ENCODE data around the gene MALRD1. TPM values are rescaled to one million over a fixed set of nuclear protein-coding genes. Genes with fewer than 3 reads are reported as not detected.
A peak's percentile ranks its signal among the peaks of the same experiment; 100 is the strongest.
"Not testable (repeated sequence)": the region's sequence is repeated elsewhere in the genome, so short reads cannot be mapped to it uniquely, and the experiment has no call there.

The MALRD1 gene
- total RNA-seq, 1 donor from 2014 or later = 0.45 TPM

DNA sequence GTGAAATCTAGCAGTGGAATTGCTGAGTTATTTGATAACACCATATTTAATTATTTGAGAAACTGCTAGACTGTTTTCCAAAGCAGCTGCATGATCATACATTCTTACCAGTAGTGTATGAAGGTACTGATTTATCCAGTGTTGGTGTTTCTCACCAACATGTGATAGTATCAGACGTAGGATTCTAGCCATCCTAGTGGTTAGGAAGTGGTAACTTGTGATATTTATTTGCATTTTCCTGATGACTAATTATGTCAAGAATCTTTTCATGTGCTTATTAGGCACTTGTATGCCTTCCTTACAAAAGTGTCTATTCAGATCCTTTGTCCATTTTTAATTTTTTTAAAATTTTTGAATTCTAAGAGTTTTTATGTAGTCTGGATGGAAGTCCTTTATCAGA is 713.4 kb downstream of the MALRD1 start:
- H3K4me2 ChIP-seq (ENCODE audit: low read length) = no peak overlapping the region
- H3K4me1 Mint-ChIP-seq (ENCODE audit: low read depth, unreplicated experiment) = peaks cover 2% of the 10 kb centered on the region
- H3K4me3 ChIP-seq (ENCODE audit: insufficient read depth, low read depth, low read length) = no peak overlapping the region
- H3K4me3 Mint-ChIP-seq (ENCODE audit: unreplicated experiment) = no peak overlapping the region
- no peaks in the 10 kb centered on the region for H3K79me2 ChIP-seq (ENCODE audit: insufficient read depth, low read length)
- no peaks in the 10 kb centered on the region for H3K9me3 Mint-ChIP-seq (ENCODE audit: unreplicated experiment)
- no peaks in the 10 kb centered on the region for H3K27me3 Mint-ChIP-seq (ENCODE audit: low read depth, unreplicated experiment)
- H4K20me1 ChIP-seq (ENCODE audit: insufficient read depth, low read length) = no peaks in the 10 kb centered on the region
- H3K36me3 ChIP-seq (ENCODE audit: insufficient read depth, low read length) = no peaks in the 10 kb centered on the region
- no peak overlapping the region for H3K9ac ChIP-seq (ENCODE audit: low read length)
- DNase-seq (ENCODE audit: low read depth) (peak; percentile 55), FAIRE-seq (no peak)
- H3K27ac ChIP-seq (ENCODE audit: low read depth, low read length) = no peak overlapping the region
- no peak overlapping the region for H2AFZ ChIP-seq (ENCODE audit: low read depth, low read length)
- no peaks in the 10 kb centered on the region for H3K27me3 ChIP-seq (ENCODE audit: insufficient read depth, low read length)
- no peaks in the 10 kb centered on the region for H3K4me1 ChIP-seq (ENCODE audit: insufficient read depth, low read length)
- no peaks in the 10 kb centered on the region for H3K9me3 ChIP-seq (ENCODE audit: insufficient read depth, low read depth, low read length)
- H3K27ac Mint-ChIP-seq (ENCODE audit: unreplicated experiment) = no peak overlapping the region
- TF ChIP-seq, protein P1, sequence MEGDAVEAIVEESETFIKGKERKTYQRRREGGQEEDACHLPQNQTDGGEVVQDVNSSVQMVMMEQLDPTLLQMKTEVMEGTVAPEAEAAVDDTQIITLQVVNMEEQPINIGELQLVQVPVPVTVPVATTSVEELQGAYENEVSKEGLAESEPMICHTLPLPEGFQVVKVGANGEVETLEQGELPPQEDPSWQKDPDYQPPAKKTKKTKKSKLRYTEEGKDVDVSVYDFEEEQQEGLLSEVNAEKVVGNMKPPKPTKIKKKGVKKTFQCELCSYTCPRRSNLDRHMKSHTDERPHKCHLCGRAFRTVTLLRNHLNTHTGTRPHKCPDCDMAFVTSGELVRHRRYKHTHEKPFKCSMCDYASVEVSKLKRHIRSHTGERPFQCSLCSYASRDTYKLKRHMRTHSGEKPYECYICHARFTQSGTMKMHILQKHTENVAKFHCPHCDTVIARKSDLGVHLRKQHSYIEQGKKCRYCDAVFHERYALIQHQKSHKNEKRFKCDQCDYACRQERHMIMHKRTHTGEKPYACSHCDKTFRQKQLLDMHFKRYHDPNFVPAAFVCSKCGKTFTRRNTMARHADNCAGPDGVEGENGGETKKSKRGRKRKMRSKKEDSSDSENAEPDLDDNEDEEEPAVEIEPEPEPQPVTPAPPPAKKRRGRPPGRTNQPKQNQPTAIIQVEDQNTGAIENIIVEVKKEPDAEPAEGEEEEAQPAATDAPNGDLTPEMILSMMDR (IDR thresholded peaks at IDR 0.05; ENCODE audit: insufficient read depth, low read depth, low read length) = no peak
- TF ChIP-seq EZH2 (IDR thresholded peaks at IDR 0.05; ENCODE audit: insufficient read depth, low read length) = no peak
- no peaks in the 10 kb centered on the region for H3K36me3 Mint-ChIP-seq (ENCODE audit: low read depth, unreplicated experiment)

DNA sequence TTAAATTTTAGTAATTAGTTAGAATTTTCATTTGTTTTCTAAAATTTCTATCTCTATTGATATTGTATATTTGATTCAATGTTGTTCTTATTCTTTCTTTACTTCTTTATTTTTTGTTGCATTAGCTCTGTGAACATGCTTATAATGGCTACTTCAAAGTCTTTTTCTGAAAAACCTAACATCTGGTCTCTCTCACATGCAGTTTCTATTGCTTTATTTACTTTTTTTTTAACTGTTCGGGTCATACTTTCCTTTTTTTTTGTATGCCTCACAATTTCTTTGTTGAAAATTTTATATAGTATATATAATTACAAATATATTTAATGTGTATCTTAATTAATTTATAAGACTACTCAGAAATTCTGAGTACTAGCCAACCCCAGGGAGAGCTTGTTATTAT is 715.5 kb downstream of the MALRD1 start:
- Mint-ChIP-seq H3K4me1 (ENCODE audit: low read depth, unreplicated experiment) (peaks cover 4% of the 10 kb centered on the region), H3K27ac (ENCODE audit: unreplicated experiment) (no peak overlapping the region), H3K36me3 (ENCODE audit: low read depth, unreplicated experiment) (no peaks in the 10 kb centered on the region), H3K9me3 (ENCODE audit: unreplicated experiment) (no peaks in the 10 kb centered on the region), H3K27me3 (ENCODE audit: low read depth, unreplicated experiment) (no peaks in the 10 kb centered on the region), H3K4me3 (ENCODE audit: unreplicated experiment) (no peak overlapping the region)
- Histone ChIP-seq H3K9me3 (ENCODE audit: insufficient read depth, low read depth, low read length) (no peaks in the 10 kb centered on the region), H4K20me1 (ENCODE audit: insufficient read depth, low read length) (no peaks in the 10 kb centered on the region), H3K27me3 (ENCODE audit: insufficient read depth, low read length) (no peaks in the 10 kb centered on the region), H3K4me2 (ENCODE audit: low read length) (no peak overlapping the region), H3K27ac (ENCODE audit: low read depth, low read length) (no peak overlapping the region), H3K79me2 (ENCODE audit: insufficient read depth, low read length) (no peaks in the 10 kb centered on the region), H3K4me3 (ENCODE audit: insufficient read depth, low read depth, low read length) (no peak overlapping the region), H2AFZ (ENCODE audit: low read depth, low read length) (no peak overlapping the region), H3K4me1 (ENCODE audit: insufficient read depth, low read length) (no peaks in the 10 kb centered on the region), H3K9ac (ENCODE audit: low read length) (no peak overlapping the region), H3K36me3 (ENCODE audit: insufficient read depth, low read length) (no peaks in the 10 kb centered on the region)
- DNase-seq (ENCODE audit: low read depth) = no peak
- no peak for FAIRE-seq
- no peak for TF ChIP-seq EZH2 (IDR thresholded peaks at IDR 0.05; ENCODE audit: insufficient read depth, low read length)
- TF ChIP-seq, protein P1 (IDR thresholded peaks at IDR 0.05; ENCODE audit: insufficient read depth, low read depth, low read length) = no peak

DNA sequence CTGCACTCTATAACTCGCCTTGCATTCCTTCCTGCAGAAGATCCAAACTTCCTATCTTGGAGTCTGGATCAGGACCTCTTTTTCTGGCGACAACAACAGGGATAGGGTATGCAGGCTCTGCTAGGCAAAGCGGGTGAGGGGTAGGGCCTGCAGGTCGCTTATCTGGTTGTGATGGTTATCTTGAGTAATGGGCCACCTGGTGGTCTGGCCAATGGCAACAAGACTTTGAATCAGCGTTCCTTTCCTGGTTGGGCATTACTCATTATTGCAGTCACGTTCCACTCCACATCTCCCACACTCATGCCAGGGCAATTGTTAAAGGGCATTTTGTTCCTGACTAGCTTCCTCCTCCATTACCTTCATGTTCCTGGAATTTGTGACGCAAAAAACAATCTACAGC is 719.3 kb downstream of the MALRD1 start:
- no peaks in the 10 kb centered on the region for H3K27me3 Mint-ChIP-seq (ENCODE audit: low read depth, unreplicated experiment)
- H3K4me2 ChIP-seq (ENCODE audit: low read length) = no peak overlapping the region
- FAIRE-seq (no peak), DNase-seq (ENCODE audit: low read depth) (no peak)
- no peaks in the 10 kb centered on the region for H3K4me1 ChIP-seq (ENCODE audit: insufficient read depth, low read length)
- no peak overlapping the region for H3K4me3 Mint-ChIP-seq (ENCODE audit: unreplicated experiment)
- H4K20me1 ChIP-seq (ENCODE audit: insufficient read depth, low read length) = no peaks in the 10 kb centered on the region
- no peak overlapping the region for H3K27ac ChIP-seq (ENCODE audit: low read depth, low read length)
- H2AFZ ChIP-seq (ENCODE audit: low read depth, low read length) = no peak overlapping the region
- H3K4me1 Mint-ChIP-seq (ENCODE audit: low read depth, unreplicated experiment) = peaks cover 6% of the 10 kb centered on the region
- no peaks in the 10 kb centered on the region for H3K9me3 ChIP-seq (ENCODE audit: insufficient read depth, low read depth, low read length)
- H3K4me3 ChIP-seq (ENCODE audit: insufficient read depth, low read depth, low read length) = no peak overlapping the region
- no peaks in the 10 kb centered on the region for H3K36me3 Mint-ChIP-seq (ENCODE audit: low read depth, unreplicated experiment)
- H3K79me2 ChIP-seq (ENCODE audit: insufficient read depth, low read length) = no peaks in the 10 kb centered on the region
- TF ChIP-seq EZH2 (IDR thresholded peaks at IDR 0.05; ENCODE audit: insufficient read depth, low read length) = no peak
- TF ChIP-seq, protein P1 (IDR thresholded peaks at IDR 0.05; ENCODE audit: insufficient read depth, low read depth, low read length) = no peak
- H3K36me3 ChIP-seq (ENCODE audit: insufficient read depth, low read length) = no peaks in the 10 kb centered on the region
- no peak overlapping the region for H3K27ac Mint-ChIP-seq (ENCODE audit: unreplicated experiment)
- no peaks in the 10 kb centered on the region for H3K27me3 ChIP-seq (ENCODE audit: insufficient read depth, low read length)
- no peak overlapping the region for H3K9ac ChIP-seq (ENCODE audit: low read length)
- no peaks in the 10 kb centered on the region for H3K9me3 Mint-ChIP-seq (ENCODE audit: unreplicated experiment)

DNA sequence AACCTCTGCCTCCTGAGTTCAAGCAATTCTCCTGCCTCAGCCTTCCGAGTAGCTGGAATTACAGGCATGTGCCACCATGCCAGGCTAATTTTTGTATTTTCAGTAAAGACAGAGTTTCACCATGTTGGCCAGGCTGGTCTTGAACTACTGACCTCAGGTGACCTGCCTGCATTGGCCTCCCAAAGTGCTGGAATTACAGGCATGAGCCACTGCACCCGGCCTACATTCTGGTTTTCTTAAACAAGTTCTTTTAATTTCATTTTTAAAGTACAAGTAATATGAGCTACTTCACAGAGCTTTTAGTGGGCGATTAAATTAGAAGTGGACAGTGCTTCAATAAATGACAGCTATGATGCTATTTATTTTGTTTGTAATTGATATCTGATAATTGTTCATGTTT is 721.2 kb downstream of the MALRD1 start:
- H3K36me3 Mint-ChIP-seq (ENCODE audit: low read depth, unreplicated experiment); H3K27me3 Mint-ChIP-seq (ENCODE audit: low read depth, unreplicated experiment): not testable (repeated sequence)

More for the DNA sequence above, 721.2 kb downstream of the MALRD1 start:
- H3K4me1 Mint-ChIP-seq (ENCODE audit: low read depth, unreplicated experiment); DNase-seq (ENCODE audit: low read depth); H4K20me1 ChIP-seq (ENCODE audit: insufficient read depth, low read length); H3K27me3 ChIP-seq (ENCODE audit: insufficient read depth, low read length); H3K9me3 Mint-ChIP-seq (ENCODE audit: unreplicated experiment); H3K27ac ChIP-seq (ENCODE audit: low read depth, low read length); H3K9ac ChIP-seq (ENCODE audit: low read length); H3K4me3 ChIP-seq (ENCODE audit: insufficient read depth, low read depth, low read length); H3K4me2 ChIP-seq (ENCODE audit: low read length); H2AFZ ChIP-seq (ENCODE audit: low read depth, low read length); H3K4me3 Mint-ChIP-seq (ENCODE audit: unreplicated experiment); FAIRE-seq; H3K36me3 ChIP-seq (ENCODE audit: insufficient read depth, low read length); H3K4me1 ChIP-seq (ENCODE audit: insufficient read depth, low read length); H3K9me3 ChIP-seq (ENCODE audit: insufficient read depth, low read depth, low read length); H3K79me2 ChIP-seq (ENCODE audit: insufficient read depth, low read length): not testable (repeated sequence)
- peak overlapping the region; percentile 53 for H3K27ac Mint-ChIP-seq (ENCODE audit: unreplicated experiment)
